ENCODE data around the gene NTN5. TPM values are rescaled to one million over a fixed set of nuclear protein-coding genes. Genes with fewer than 3 reads are reported as not detected.

NTN5 gene
- total and polyA plus RNA-seq, 10 of the 15 experiments (the other 5 are each of a cell fraction or from before 2014, with no cell fraction given): 0.07 to 0.22 TPM; not detected in 8

DNA sequence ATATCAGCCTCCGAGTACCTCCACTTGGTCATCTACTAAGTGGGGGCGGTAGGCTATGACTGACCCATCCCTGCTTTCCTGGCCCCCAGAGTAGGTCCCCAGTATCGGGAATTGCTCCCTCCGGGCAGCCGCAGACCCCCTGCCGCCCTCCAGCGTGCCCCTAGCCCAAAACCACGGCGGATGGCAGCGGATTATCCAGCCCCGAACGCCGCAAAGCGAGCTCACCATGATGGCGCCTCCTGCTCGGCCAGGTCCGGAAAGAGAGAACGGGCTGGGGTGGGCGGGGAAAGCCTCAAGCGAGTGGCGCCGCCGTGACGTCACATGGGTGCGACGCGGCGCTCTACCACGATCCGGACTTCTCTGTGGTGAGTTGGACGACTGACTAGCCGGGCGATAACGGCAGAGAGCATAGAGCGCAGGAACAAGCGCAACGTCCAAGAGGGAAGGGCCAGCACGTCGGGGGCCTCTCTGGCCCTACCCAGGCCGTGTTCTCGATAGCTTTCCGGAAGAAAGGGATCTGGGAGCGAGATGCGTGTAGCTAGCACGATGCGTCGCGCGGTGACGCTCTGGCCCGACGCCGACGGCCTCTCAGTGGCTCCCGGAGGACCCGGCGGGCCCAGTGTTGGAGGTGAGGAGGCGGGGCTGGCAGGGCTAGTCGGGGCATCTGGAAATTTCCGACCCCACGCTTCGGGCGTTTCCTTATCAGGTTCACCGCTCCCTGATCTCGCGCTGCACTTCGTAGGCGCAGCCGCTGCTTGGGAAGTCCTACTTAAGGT lies 53.7 kb downstream of the NTN5 start, which contains the start of the genes RPL18 and SPHK2 (continued):
- TF ChIP-seq RAD21 (IDR thresholded peaks at IDR 0.05; ENCODE audit: insufficient read depth, low read depth, low read length): no peak
- TF ChIP-seq FOXK2 (IDR thresholded peaks at IDR 0.05): peak; percentile 75
- no peak for TF ChIP-seq BMI1 (IDR thresholded peaks at IDR 0.05; ENCODE audit: borderline replicate concordance)
- TF ChIP-seq, protein P1, sequence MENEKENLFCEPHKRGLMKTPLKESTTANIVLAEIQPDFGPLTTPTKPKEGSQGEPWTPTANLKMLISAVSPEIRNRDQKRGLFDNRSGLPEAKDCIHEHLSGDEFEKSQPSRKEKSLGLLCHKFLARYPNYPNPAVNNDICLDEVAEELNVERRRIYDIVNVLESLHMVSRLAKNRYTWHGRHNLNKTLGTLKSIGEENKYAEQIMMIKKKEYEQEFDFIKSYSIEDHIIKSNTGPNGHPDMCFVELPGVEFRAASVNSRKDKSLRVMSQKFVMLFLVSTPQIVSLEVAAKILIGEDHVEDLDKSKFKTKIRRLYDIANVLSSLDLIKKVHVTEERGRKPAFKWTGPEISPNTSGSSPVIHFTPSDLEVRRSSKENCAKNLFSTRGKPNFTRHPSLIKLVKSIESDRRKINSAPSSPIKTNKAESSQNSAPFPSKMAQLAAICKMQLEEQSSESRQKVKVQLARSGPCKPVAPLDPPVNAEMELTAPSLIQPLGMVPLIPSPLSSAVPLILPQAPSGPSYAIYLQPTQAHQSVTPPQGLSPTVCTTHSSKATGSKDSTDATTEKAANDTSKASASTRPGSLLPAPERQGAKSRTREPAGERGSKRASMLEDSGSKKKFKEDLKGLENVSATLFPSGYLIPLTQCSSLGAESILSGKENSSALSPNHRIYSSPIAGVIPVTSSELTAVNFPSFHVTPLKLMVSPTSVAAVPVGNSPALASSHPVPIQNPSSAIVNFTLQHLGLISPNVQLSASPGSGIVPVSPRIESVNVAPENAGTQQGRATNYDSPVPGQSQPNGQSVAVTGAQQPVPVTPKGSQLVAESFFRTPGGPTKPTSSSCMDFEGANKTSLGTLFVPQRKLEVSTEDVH (IDR thresholded peaks at IDR 0.05; ENCODE audit: low read depth, partially characterized antibody): peak; percentile 85
- TF ChIP-seq, protein P2, sequence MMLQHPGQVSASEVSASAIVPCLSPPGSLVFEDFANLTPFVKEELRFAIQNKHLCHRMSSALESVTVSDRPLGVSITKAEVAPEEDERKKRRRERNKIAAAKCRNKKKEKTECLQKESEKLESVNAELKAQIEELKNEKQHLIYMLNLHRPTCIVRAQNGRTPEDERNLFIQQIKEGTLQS (IDR thresholded peaks at IDR 0.05; ENCODE audit: borderline replicate concordance, extremely low read depth, low read depth, low read length): peak; percentile 87
- peak; percentile 83; the same call in 1 of the 2 replicates for TF ChIP-seq HDGF (IDR thresholded peaks at IDR 0.05)
- peak; percentile 76 for TF ChIP-seq SP1 (IDR thresholded peaks at IDR 0.05; ENCODE audit: low read depth, low read length)
- TF ChIP-seq SMAD5 (IDR thresholded peaks at IDR 0.05; ENCODE audit: low read depth): peak; percentile 95
- TF ChIP-seq CEBPB (IDR thresholded peaks at IDR 0.05; ENCODE audit: borderline replicate concordance in 1 of 2, low read depth in 2 of 2, low read length in 2 of 2): no peak
- peak; percentile 81; the same call in 1 of the 2 replicates for TF ChIP-seq CHD2 (IDR thresholded peaks at IDR 0.05; ENCODE audit: borderline replicate concordance, low read depth, low read length)
- TF ChIP-seq TBL1XR1 (IDR thresholded peaks at IDR 0.05; ENCODE audit: low read depth, low read length): peak; percentile 15
- TF ChIP-seq, protein P3, sequence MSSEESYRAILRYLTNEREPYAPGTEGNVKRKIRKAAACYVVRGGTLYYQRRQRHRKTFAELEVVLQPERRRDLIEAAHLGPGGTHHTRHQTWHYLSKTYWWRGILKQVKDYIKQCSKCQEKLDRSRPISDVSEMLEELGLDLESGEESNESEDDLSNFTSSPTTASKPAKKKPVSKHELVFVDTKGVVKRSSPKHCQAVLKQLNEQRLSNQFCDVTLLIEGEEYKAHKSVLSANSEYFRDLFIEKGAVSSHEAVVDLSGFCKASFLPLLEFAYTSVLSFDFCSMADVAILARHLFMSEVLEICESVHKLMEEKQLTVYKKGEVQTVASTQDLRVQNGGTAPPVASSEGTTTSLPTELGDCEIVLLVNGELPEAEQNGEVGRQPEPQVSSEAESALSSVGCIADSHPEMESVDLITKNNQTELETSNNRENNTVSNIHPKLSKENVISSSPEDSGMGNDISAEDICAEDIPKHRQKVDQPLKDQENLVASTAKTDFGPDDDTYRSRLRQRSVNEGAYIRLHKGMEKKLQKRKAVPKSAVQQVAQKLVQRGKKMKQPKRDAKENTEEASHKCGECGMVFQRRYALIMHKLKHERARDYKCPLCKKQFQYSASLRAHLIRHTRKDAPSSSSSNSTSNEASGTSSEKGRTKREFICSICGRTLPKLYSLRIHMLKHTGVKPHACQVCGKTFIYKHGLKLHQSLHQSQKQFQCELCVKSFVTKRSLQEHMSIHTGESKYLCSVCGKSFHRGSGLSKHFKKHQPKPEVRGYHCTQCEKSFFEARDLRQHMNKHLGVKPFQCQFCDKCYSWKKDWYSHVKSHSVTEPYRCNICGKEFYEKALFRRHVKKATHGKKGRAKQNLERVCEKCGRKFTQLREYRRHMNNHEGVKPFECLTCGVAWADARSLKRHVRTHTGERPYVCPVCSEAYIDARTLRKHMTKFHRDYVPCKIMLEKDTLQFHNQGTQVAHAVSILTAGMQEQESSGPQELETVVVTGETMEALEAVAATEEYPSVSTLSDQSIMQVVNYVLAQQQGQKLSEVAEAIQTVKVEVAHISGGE (CRISPR knock-in tag; IDR thresholded peaks at IDR 0.05): no peak
- peak; percentile 90 for TF ChIP-seq POU2F2 (IDR thresholded peaks at IDR 0.05; ENCODE audit: borderline replicate concordance, low read depth, low read length)
- TF ChIP-seq NFXL1 (IDR thresholded peaks at IDR 0.05; ENCODE audit: borderline replicate concordance): no peak
- TF ChIP-seq, protein P4, sequence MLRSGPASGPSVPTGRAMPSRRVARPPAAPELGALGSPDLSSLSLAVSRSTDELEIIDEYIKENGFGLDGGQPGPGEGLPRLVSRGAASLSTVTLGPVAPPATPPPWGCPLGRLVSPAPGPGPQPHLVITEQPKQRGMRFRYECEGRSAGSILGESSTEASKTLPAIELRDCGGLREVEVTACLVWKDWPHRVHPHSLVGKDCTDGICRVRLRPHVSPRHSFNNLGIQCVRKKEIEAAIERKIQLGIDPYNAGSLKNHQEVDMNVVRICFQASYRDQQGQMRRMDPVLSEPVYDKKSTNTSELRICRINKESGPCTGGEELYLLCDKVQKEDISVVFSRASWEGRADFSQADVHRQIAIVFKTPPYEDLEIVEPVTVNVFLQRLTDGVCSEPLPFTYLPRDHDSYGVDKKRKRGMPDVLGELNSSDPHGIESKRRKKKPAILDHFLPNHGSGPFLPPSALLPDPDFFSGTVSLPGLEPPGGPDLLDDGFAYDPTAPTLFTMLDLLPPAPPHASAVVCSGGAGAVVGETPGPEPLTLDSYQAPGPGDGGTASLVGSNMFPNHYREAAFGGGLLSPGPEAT (IDR thresholded peaks at IDR 0.05; ENCODE audit: low read depth): peak; percentile 80; the same call in 1 of the 2 replicates
- peak; percentile 93 for TF ChIP-seq RUNX3 (IDR thresholded peaks at IDR 0.05; ENCODE audit: low read length)
- no peak for TF ChIP-seq ZNF274 (IDR thresholded peaks at IDR 0.05; ENCODE audit: insufficient read depth, insufficient read length)

All from GM12878 (cell line).